GM18951 (cell line): ENCODE measurements around the gene MAP3K8.
"Not testable (repeated sequence)": the region's sequence is repeated elsewhere in the genome, so short reads cannot be mapped to it uniquely, and the experiment has no call there.

Experiments
- POLR2A ChIP-seq: IDR thresholded peaks from 4 replicates; pipeline ENCODE4 v1.6.1; 2011; ENCODE audit warnings: mild to moderate bottlenecking; ENCODE audit not compliant: insufficient read length, insufficient read depth; ENCODE audit errors: extremely low read depth
- in situ Hi-C: fragments of 300-500 bp; cut with MboI; formaldehyde crosslinking; loops from one replicate; pipeline ENCODE4 v1.12.0; 2022; ENCODE audit warnings: low sequenced_read_pairs, mixed read lengths, inconsistent platforms; ENCODE audit not compliant: unreplicated experiment

Gene MAP3K8

GRCh38 chr10:30464675-30465074 lies 30.7 kb downstream of the MAP3K8 start:
- in situ Hi-C loops: no loop called here
- no peak for TF ChIP-seq POLR2A

- in situ Hi-C loops: no loop called here
- no peak for TF ChIP-seq POLR2A
Measured at GRCh38 chr10:30466445-30466844, 32.5 kb downstream of the MAP3K8 start.

GRCh38 chr10:30467651-30468338 lies 33.8 kb downstream of the MAP3K8 start:
- in situ Hi-C loops: no loop called here
- no peak for TF ChIP-seq POLR2A

GRCh38 chr10:30472414-30473155 lies 38.6 kb downstream of the MAP3K8 start:
- in situ Hi-C loops: no loop called here
- TF ChIP-seq POLR2A: no peak

- in situ Hi-C loops: not testable (repeated sequence)
Measured at GRCh38 chr10:30475515-30475914, 41.5 kb downstream of the MAP3K8 start.

GRCh38 chr10:30476511-30477155 lies 42.6 kb downstream of the MAP3K8 start:
- in situ Hi-C loops: no loop called here
- TF ChIP-seq POLR2A: no peak

- in situ Hi-C loops: not testable (repeated sequence)
Measured at GRCh38 chr10:30479513-30479912, 45.5 kb downstream of the MAP3K8 start.

GRCh38 chr10:30481603-30482002 lies 47.6 kb downstream of the MAP3K8 start:
- in situ Hi-C loops: no loop called here
- TF ChIP-seq POLR2A: no peak

- in situ Hi-C loops: no loop called here
- TF ChIP-seq POLR2A: no peak
Measured at GRCh38 chr10:30488316-30488715, 54.3 kb downstream of the MAP3K8 start.

GRCh38 chr10:30489346-30489745 lies 55.4 kb downstream of the MAP3K8 start:
- in situ Hi-C loops: no loop called here
- TF ChIP-seq POLR2A: no peak

GRCh38 chr10:30490289-30491000 lies 56.5 kb downstream of the MAP3K8 start:
- in situ Hi-C loops: no loop called here
- TF ChIP-seq POLR2A: no peak

GRCh38 chr10:30491204-30491915 lies 57.4 kb downstream of the MAP3K8 start:
- TF ChIP-seq POLR2A: no peak
- in situ Hi-C loops: no loop called here

- no peak for TF ChIP-seq POLR2A
- in situ Hi-C loops: no loop called here
Measured at GRCh38 chr10:30491916-30492515, 58.0 kb downstream of the MAP3K8 start.
